Vagina (tissue), 2 donors: Measurements from ENCODE around the gene NPPA. TPM values are rescaled to one million over a fixed set of nuclear protein-coding genes. Genes with fewer than 3 reads are reported as not detected.

Experiments used
- DNase-seq, 2 donors: peaks; one replicate each; pipeline ENCODE4 v3.0.0-alpha.2; 2017; ENCODE audit errors: extremely low spot score in 2 of 2
- H3K27ac ChIP-seq: fragments of 200-600 bp; sonication (generic); one replicate; pipeline ENCODE4 v1.5.1; 2019
- H3K27me3 ChIP-seq: fragments of 200-600 bp; sonication (generic); one replicate; pipeline ENCODE4 v1.5.1; 2019
- H3K36me3 ChIP-seq, 2 donors: fragments of 200-600 bp; sonication (generic); one replicate each; pipeline ENCODE4 v1.5.1; 2017 to 2019
- H3K4me1 ChIP-seq: fragments of 200-600 bp; sonication (generic); one replicate; pipeline ENCODE4 v1.5.1; 2019
- H3K4me3 ChIP-seq, 2 donors: fragments of 200-600 bp; sonication (generic); 1 replicate in 1 of 2; 2 replicates in 1 of 2; pipeline ENCODE4 v1.5.1; 2016 to 2019
- H3K9me3 ChIP-seq: fragments of 200-600 bp; sonication (generic); one replicate; pipeline ENCODE4 v1.5.1; 2019
- CTCF ChIP-seq, 3 experiments: fragments of 450-650 bp in 2 of 3; fragments of 200-600 bp in 1 of 3; sonication (generic) in 1 of 3; IDR thresholded peaks; one replicate each; pipeline ENCODE4 v1.5.1; 2017 to 2019; ENCODE audit warnings: antibody characterized with exemption in 3 of 3, mild to moderate bottlenecking in 2 of 3, moderate library complexity in 2 of 3
- POLR2A ChIP-seq, 2 donors: fragments of 450-650 bp; IDR thresholded peaks; one replicate each; pipeline ENCODE4 v1.6.1; 2017; ENCODE audit warnings: antibody characterized with exemption in 2 of 2, mild to moderate bottlenecking in 2 of 2, moderate library complexity in 2 of 2
- POLR2AphosphoS5 ChIP-seq, 2 donors: sonication (generic); formaldehyde crosslinking; IDR thresholded peaks; one replicate each; pipeline ENCODE4 v1.9.0; 2017; ENCODE audit warnings: antibody characterized with exemption in 2 of 2, mild to moderate bottlenecking in 2 of 2, low read depth in 1 of 2; ENCODE audit not compliant: insufficient read depth in 1 of 2
- intact Hi-C: fragments of 100-400 bp; cut with DNase I; formaldehyde crosslinking; loops from one replicate; pipeline ENCODE4 v1.15.1; 2023
- total RNA-seq: library from RNA; depleted of rRNA; stranded (reverse); fragments of >200 nt; gene quantifications from one replicate; pipeline ENCODE4 v1.2.3, GENCODE V29; 2016

The NPPA gene
- total RNA-seq, 1 donor from 2014 or later, result not detected

- H3K27me3 ChIP-seq, result no peaks in the 10 kb centered on the region
- no peak for DNase-seq
Measured at GRCh38 chr1:11878891-11879190, 31.3 kb upstream of the NPPA start.

GRCh38 chr1:11878081-11878890 lies 30.7 kb upstream of the NPPA start:
- Histone ChIP-seq H3K4me1 (no peaks in the 10 kb centered on the region), H3K27me3 (no peaks in the 10 kb centered on the region), H3K36me3 (no peaks in the 10 kb centered on the region), H3K27ac (no peak overlapping the region), H3K4me3 (no peak overlapping the region), H3K9me3 (no peaks in the 10 kb centered on the region)
- no peak for DNase-seq
- TF ChIP-seq POLR2AphosphoS5 (IDR thresholded peaks at IDR 0.05; ENCODE audit: insufficient read depth in 1 of 2, low read depth in 1 of 2) (no peak), POLR2A (IDR thresholded peaks at IDR 0.05) (no peak), CTCF (IDR thresholded peaks at IDR 0.05) (no peak)
- intact Hi-C loops, result no loop called here

More at GRCh38 chr1:11878891-11879190, 31.3 kb upstream of the NPPA start:
- no peak overlapping the region for H3K4me3 ChIP-seq
- no peaks in the 10 kb centered on the region for H3K9me3 ChIP-seq
- no peaks in the 10 kb centered on the region for H3K36me3 ChIP-seq
- intact Hi-C loops, result no loop called here
- no peak overlapping the region for H3K27ac ChIP-seq
- H3K4me1 ChIP-seq, result no peaks in the 10 kb centered on the region
- TF ChIP-seq POLR2A (IDR thresholded peaks at IDR 0.05) (no peak), CTCF (IDR thresholded peaks at IDR 0.05) (no peak), POLR2AphosphoS5 (IDR thresholded peaks at IDR 0.05; ENCODE audit: insufficient read depth in 1 of 2, low read depth in 1 of 2) (no peak)

- no peak overlapping the region for H3K27ac ChIP-seq
- no peaks in the 10 kb centered on the region for H3K27me3 ChIP-seq
- H3K4me1 ChIP-seq, result no peaks in the 10 kb centered on the region
- H3K4me3 ChIP-seq, result no peak overlapping the region
- TF ChIP-seq POLR2AphosphoS5 (IDR thresholded peaks at IDR 0.05; ENCODE audit: insufficient read depth in 1 of 2, low read depth in 1 of 2) (no peak), POLR2A (IDR thresholded peaks at IDR 0.05) (no peak), CTCF (IDR thresholded peaks at IDR 0.05) (no peak)
- DNase-seq, result no peak
- H3K36me3 ChIP-seq, result no peaks in the 10 kb centered on the region
- intact Hi-C loops, result no loop called here
- no peaks in the 10 kb centered on the region for H3K9me3 ChIP-seq
Measured at GRCh38 chr1:11877074-11877473, 29.5 kb upstream of the NPPA start.

GRCh38 chr1:11875094-11875493 lies 27.5 kb upstream of the NPPA start:
- Histone ChIP-seq H3K36me3 (no peaks in the 10 kb centered on the region), H3K27ac (no peak overlapping the region), H3K4me3 (no peak overlapping the region), H3K9me3 (no peaks in the 10 kb centered on the region), H3K27me3 (no peaks in the 10 kb centered on the region), H3K4me1 (no peaks in the 10 kb centered on the region)
- TF ChIP-seq POLR2AphosphoS5 (IDR thresholded peaks at IDR 0.05; ENCODE audit: insufficient read depth in 1 of 2, low read depth in 1 of 2) (no peak), CTCF (IDR thresholded peaks at IDR 0.05) (no peak), POLR2A (IDR thresholded peaks at IDR 0.05) (no peak)
- no peak for DNase-seq
- intact Hi-C loops, result no loop called here

GRCh38 chr1:11874624-11875023 lies 27.0 kb upstream of the NPPA start:
- Histone ChIP-seq H3K27me3 (no peaks in the 10 kb centered on the region), H3K27ac (no peak overlapping the region)

More at GRCh38 chr1:11874624-11875023, 27.0 kb upstream of the NPPA start:
- no peaks in the 10 kb centered on the region for H3K36me3 ChIP-seq
- H3K9me3 ChIP-seq, result no peaks in the 10 kb centered on the region
- no peak for DNase-seq
- H3K4me1 ChIP-seq, result no peaks in the 10 kb centered on the region
- no peak overlapping the region for H3K4me3 ChIP-seq
- TF ChIP-seq CTCF (IDR thresholded peaks at IDR 0.05) (no peak), POLR2AphosphoS5 (IDR thresholded peaks at IDR 0.05; ENCODE audit: insufficient read depth in 1 of 2, low read depth in 1 of 2) (peak in 1 of 2 donors; percentile 2)
- intact Hi-C loops, result no loop called here
